HepG2 (cell line): ENCODE measurements around the gene SLC29A1. TPM values are rescaled to one million over a fixed set of nuclear protein-coding genes. Genes with fewer than 3 reads are reported as not detected.
A peak's percentile ranks its signal among the peaks of the same experiment; 100 is the strongest.

Experiments
- CREB1 ChIP-seq, 2 experiments: fragments of 450-650 bp in 1 of 2; IDR thresholded peaks; 2 replicates each; pipeline ENCODE4 v1.6.1; 2016 to 2017; ENCODE audit warnings: control low read depth in 1 of 2, mild to moderate bottlenecking in 1 of 2, missing compliant biosample characterization in 1 of 2, missing genetic modification characterization in 1 of 2
- CTCF ChIP-seq: sonication (generic); formaldehyde crosslinking; IDR thresholded peaks from 2 replicates; pipeline ENCODE4 v1.5.0; 2020; ENCODE audit warnings: mild to moderate bottlenecking, missing genetic modification reagents, moderate library complexity
- DMAP1 ChIP-seq: IDR thresholded peaks from 2 replicates; pipeline ENCODE4 v1.6.1; 2016
- DPF2 ChIP-seq: sonication (generic); formaldehyde crosslinking; IDR thresholded peaks from 2 replicates; pipeline ENCODE4 v1.4.0; 2020; ENCODE audit warnings: mild to moderate bottlenecking, low read depth, missing genetic modification reagents, borderline replicate concordance
- E2F1 ChIP-seq: sonication (generic); formaldehyde crosslinking; IDR thresholded peaks from 2 replicates; pipeline ENCODE4 v1.5.0; 2020; ENCODE audit warnings: missing genetic modification reagents
- ESRRA ChIP-seq: sonication (generic); formaldehyde crosslinking; IDR thresholded peaks from 2 replicates; pipeline ENCODE4 v1.5.1; 2020; ENCODE audit warnings: mild to moderate bottlenecking, low read depth, missing genetic modification reagents
- ETV6 ChIP-seq: sonication (generic); formaldehyde crosslinking; conservative IDR thresholded peaks from 2 replicates; pipeline ENCODE4 v1.4.0; 2020; ENCODE audit warnings: missing genetic modification reagents
- HMG20A ChIP-seq: IDR thresholded peaks from 2 replicates; pipeline ENCODE4 v1.6.1; 2016; ENCODE audit warnings: borderline replicate concordance
- MYC ChIP-seq: sonication (generic); formaldehyde crosslinking; IDR thresholded peaks from 2 replicates; pipeline ENCODE4 v1.9.0; 2021; ENCODE audit warnings: missing genetic modification reagents, borderline replicate concordance
- PATZ1 ChIP-seq: sonication (generic); formaldehyde crosslinking; IDR thresholded peaks from 2 replicates; pipeline ENCODE4 v1.4.0; 2020; ENCODE audit warnings: missing genetic modification reagents
- PLRG1 ChIP-seq: fragments of 450-650 bp; conservative IDR thresholded peaks from 2 replicates; pipeline ENCODE4 v1.6.1; 2016
- SNAPC5 ChIP-seq: sonication (generic); formaldehyde crosslinking; IDR thresholded peaks from 2 replicates; pipeline ENCODE4 v1.8.1; 2023; ENCODE audit warnings: mild to moderate bottlenecking, missing genetic modification reagents, borderline replicate concordance
- SP1 ChIP-seq, 2 experiments: fragments of 450-650 bp in 1 of 2; sonication (generic) in 1 of 2; formaldehyde crosslinking in 1 of 2; IDR thresholded peaks; 2 replicates each; pipeline versions ENCODE4 v1.4.0 to v1.6.1; 2016 to 2020; ENCODE audit warnings: missing genetic modification reagents in 1 of 2
- ZBTB26 ChIP-seq: IDR thresholded peaks from 2 replicates; pipeline ENCODE4 v1.6.1; 2016; ENCODE audit warnings: missing compliant biosample characterization, missing genetic modification reagents, borderline replicate concordance
- ZFP62 ChIP-seq: sonication (generic); formaldehyde crosslinking; IDR thresholded peaks from 2 replicates; pipeline ENCODE4 v1.4.0; 2020; ENCODE audit warnings: missing genetic modification reagents
- ZNF510 ChIP-seq: sonication (generic); formaldehyde crosslinking; IDR thresholded peaks from 2 replicates; pipeline ENCODE4 v1.4.0; 2020; ENCODE audit warnings: low read depth, mild to moderate bottlenecking, missing genetic modification reagents
- ZNF558 ChIP-seq: sonication (generic); formaldehyde crosslinking; IDR thresholded peaks from 2 replicates; pipeline ENCODE4 v1.9.0; 2022; ENCODE audit warnings: mild to moderate bottlenecking, missing genetic modification reagents, borderline replicate concordance
- ZNF563 ChIP-seq: sonication (generic); formaldehyde crosslinking; IDR thresholded peaks from 2 replicates; pipeline ENCODE4 v1.8.0; 2022; ENCODE audit warnings: mild to moderate bottlenecking, moderate library complexity, missing genetic modification reagents
- ZNF564 ChIP-seq: sonication (generic); formaldehyde crosslinking; IDR thresholded peaks from 2 replicates; pipeline ENCODE4 v1.8.1; 2023; ENCODE audit warnings: mild to moderate bottlenecking, missing genetic modification reagents
- ZNF616 ChIP-seq: sonication (generic); formaldehyde crosslinking; IDR thresholded peaks from 2 replicates; pipeline ENCODE4 v1.5.0; 2020; ENCODE audit warnings: low read depth, mild to moderate bottlenecking, missing genetic modification reagents
- ZNF670 ChIP-seq: sonication (generic); formaldehyde crosslinking; IDR thresholded peaks from 2 replicates; pipeline ENCODE4 v1.8.0; 2022; ENCODE audit warnings: mild to moderate bottlenecking, missing genetic modification reagents, borderline replicate concordance
- ZNF781 ChIP-seq: sonication (generic); formaldehyde crosslinking; IDR thresholded peaks from 2 replicates; pipeline ENCODE4 v1.5.1; 2020; ENCODE audit warnings: borderline replicate concordance, mild to moderate bottlenecking, missing genetic modification reagents; ENCODE audit errors: not compliant biosample characterization
- ZSCAN25 ChIP-seq: sonication (generic); formaldehyde crosslinking; IDR thresholded peaks from 2 replicates; pipeline ENCODE4 v1.8.0; 2022; ENCODE audit warnings: mild to moderate bottlenecking, missing genetic modification reagents
- polyA plus RNA-seq, 8 experiments: library from polyadenylated mRNA; depleted of rRNA in 3 of 8; stranded (reverse) in 7 of 8; unstranded in 1 of 8; fragments of >200 nt; fragmentation: Illumina TruSeq in 4 of 8; extraction: Trizol in 4 of 8; gene quantifications; 2 replicates each; pipeline versions ENCODE4 v1.2.1 to v1.2.3, GENCODE V29; 2011 to 2016; ENCODE audit warnings: low read depth in 4 of 8, missing spikeins in 1 of 8, mixed read lengths in 1 of 8; ENCODE audit not compliant: insufficient read depth in 1 of 8
- total RNA-seq, 5 experiments: library from RNA; depleted of rRNA; stranded (reverse); fragments of >200 nt; fragmentation: Illumina TruSeq; extraction: Trizol; gene quantifications; 2 replicates each; pipeline ENCODE4 v1.2.3, GENCODE V29; 2016; ENCODE audit warnings: low read depth in 1 of 5

The SLC29A1 gene
- total and polyA plus RNA-seq, 2 of the 13 experiments (the other 11 are each of a cell fraction or from before 2014, with no cell fraction given): 43.2 to 106 TPM

GRCh38 chr6:44265007-44265721 is 41.8 kb downstream of the SLC29A1 start, which contains the start of gene NFKBIE (continued):
- TF ChIP-seq ZNF558 (CRISPR knock-in tag) (no peak; the same call in 1 of the 2 replicates), PATZ1 (CRISPR knock-in tag) (peak; percentile 99), DMAP1 (CRISPR knock-in tag) (no peak; the same call in 1 of the 2 replicates), CREB1 (IDR thresholded peaks at IDR 0.05) (no peak), CREB1 (CRISPR knock-in tag; IDR thresholded peaks at IDR 0.05) (no peak), ZBTB26 (CRISPR knock-in tag) (peak; percentile 80), DPF2 (no peak), ZNF564 (CRISPR knock-in tag) (peak; percentile 12; the same call in 1 of the 2 replicates), ZFP62 (CRISPR knock-in tag) (no peak), ZNF670 (CRISPR knock-in tag) (0 out of 2 replicates have a peak, but pooled peaks have one; percentile 46), CTCF (CRISPR knock-in tag) (peak; percentile 94), ZNF563 (peak; percentile 88), E2F1 (no peak), MYC (peak; percentile 58; the same call in 1 of the 2 replicates), ETV6 (no peak; the same call in 1 of the 2 replicates), ESRRA (0 out of 2 replicates have a peak, but pooled peaks have one; percentile 17), SNAPC5 (CRISPR knock-in tag) (no peak), ZNF781 (no peak), SP1 (IDR thresholded peaks at IDR 0.05) (no peak), SP1 (CRISPR knock-in tag; IDR thresholded peaks at IDR 0.05) (peak; percentile 74), HMG20A (no peak), ZNF616 (no peak), PLRG1 (no peak), ZNF510 (CRISPR knock-in tag) (no peak), ZSCAN25 (CRISPR knock-in tag) (peak; percentile 33; the same call in 1 of the 2 replicates)
